Measurements from ENCODE around the gene NFATC4.

The NFATC4 gene

GRCh38 chr14:24367514-24368211 is at the start of gene NFATC4:
NFATC4 (plus strand) TSS chr14:24368184; CDS start chr14:24368341, 157 bp downstream.
- TF ChIP-seq, protein P1, sequence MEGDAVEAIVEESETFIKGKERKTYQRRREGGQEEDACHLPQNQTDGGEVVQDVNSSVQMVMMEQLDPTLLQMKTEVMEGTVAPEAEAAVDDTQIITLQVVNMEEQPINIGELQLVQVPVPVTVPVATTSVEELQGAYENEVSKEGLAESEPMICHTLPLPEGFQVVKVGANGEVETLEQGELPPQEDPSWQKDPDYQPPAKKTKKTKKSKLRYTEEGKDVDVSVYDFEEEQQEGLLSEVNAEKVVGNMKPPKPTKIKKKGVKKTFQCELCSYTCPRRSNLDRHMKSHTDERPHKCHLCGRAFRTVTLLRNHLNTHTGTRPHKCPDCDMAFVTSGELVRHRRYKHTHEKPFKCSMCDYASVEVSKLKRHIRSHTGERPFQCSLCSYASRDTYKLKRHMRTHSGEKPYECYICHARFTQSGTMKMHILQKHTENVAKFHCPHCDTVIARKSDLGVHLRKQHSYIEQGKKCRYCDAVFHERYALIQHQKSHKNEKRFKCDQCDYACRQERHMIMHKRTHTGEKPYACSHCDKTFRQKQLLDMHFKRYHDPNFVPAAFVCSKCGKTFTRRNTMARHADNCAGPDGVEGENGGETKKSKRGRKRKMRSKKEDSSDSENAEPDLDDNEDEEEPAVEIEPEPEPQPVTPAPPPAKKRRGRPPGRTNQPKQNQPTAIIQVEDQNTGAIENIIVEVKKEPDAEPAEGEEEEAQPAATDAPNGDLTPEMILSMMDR (IDR thresholded peaks at IDR 0.05; ENCODE audit: insufficient read depth, low read depth, low read length, missing control alignments) = no peak
- H3K4me3 ChIP-seq (ENCODE audit: low read length) = peak within 1 kb of the TSS; percentile 78
- peak; percentile 89 for DNase-seq (ENCODE audit: low read depth)

DNA sequence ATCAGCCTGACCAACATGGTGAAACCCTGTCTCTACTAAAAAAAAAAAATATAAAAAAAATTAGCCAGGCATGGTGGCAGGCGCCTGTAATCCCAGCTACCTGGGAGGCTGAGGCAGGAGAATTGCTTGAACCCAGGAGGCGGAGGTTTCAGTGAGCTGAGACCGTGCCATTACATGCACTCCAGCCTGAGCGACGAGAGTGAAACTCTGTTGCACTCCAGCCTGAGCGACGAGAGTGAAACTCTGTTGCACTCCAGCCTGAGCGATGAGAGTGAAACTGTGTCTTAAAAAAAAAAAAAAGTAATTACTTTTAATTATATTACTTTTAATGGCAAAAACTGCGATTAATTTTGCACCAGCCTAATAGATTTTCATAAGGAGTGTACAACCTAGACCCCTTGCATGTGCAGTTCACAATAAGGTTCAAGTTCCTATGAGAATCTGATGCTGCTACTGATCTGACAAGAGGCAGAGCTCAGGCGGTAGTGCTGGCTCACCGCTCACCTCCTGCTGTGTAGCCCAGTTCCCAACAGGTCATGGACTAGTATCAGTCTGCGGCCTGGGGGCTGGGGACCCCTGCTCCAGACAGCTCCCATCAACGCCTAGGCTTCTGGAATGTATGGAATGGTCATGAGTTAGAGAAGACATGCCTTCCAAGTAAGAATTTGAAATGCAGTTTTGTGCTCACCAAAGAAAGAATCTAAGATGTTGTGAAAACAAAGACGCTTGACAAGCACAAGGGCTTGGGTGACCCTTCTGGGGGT is 46.6 kb upstream of the NFATC4 start:
- TF ChIP-seq, protein P1 (IDR thresholded peaks at IDR 0.05; ENCODE audit: insufficient read depth, low read depth, low read length, missing control alignments) = no peak
- DNase-seq (ENCODE audit: low read depth) = no peak
- H3K4me3 ChIP-seq (ENCODE audit: low read length) = no peak overlapping the region

- TF ChIP-seq, protein P1 (IDR thresholded peaks at IDR 0.05; ENCODE audit: insufficient read depth, low read depth, low read length, missing control alignments) = no peak
- DNase-seq (ENCODE audit: low read depth) = no peak
- H3K4me3 ChIP-seq (ENCODE audit: low read length) = no peak overlapping the region
These were observed 45.3 kb upstream of the NFATC4 start for GRCh38 chr14:24322672-24323071.

DNA sequence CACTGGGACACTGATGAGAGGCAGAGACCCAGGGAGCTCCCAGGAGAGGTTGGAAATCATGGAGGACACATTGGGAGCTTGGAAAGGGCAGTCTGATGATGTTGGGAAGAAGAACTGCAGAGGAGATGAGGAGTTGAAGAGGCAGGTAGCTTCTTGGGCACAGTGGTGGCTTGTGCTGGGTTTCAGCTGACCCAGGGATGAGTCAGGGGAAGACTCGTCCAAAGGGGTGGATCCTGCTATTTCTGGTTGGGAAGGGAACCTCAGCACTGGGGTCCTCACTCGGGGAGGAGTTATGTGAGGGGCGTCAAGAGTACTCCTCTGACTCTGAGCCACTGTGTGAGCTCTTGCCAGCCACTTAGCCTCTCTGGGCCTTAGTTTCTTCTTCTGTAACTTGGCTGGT is 44.6 kb upstream of the NFATC4 start:
- no peak for DNase-seq (ENCODE audit: low read depth)
- H3K4me3 ChIP-seq (ENCODE audit: low read length) = no peak overlapping the region
- TF ChIP-seq, protein P1 (IDR thresholded peaks at IDR 0.05; ENCODE audit: insufficient read depth, low read depth, low read length, missing control alignments) = no peak

DNA sequence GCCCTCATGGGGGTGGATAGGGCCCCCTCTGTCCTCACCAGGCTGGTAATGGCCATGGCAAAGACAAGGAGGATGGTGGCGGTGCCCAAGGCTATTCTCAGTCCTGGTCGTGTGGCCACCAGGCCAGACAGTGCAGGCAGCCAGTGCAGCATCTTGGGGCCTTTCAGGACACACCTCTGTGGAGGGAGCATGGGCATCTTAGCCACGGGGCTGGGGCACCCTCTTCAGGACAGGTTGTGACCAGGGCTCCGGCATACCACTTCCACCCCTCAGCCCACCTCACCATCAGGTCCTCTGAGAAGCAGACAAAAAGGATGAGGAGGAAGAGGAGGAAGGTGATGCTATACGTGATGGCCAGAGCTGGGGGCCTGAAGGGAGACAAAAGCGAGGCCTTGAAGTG is 44.0 kb upstream of the NFATC4 start:
- DNase-seq (ENCODE audit: low read depth) = no peak
- H3K4me3 ChIP-seq (ENCODE audit: low read length) = no peak overlapping the region
- TF ChIP-seq, protein P1 (IDR thresholded peaks at IDR 0.05; ENCODE audit: insufficient read depth, low read depth, low read length, missing control alignments) = no peak

GRCh38 chr14:24325041-24325530 is 42.9 kb upstream of the NFATC4 start:
- no peak overlapping the region for H3K4me3 ChIP-seq (ENCODE audit: low read length)
- DNase-seq (ENCODE audit: low read depth) = no peak
- TF ChIP-seq, protein P1 (IDR thresholded peaks at IDR 0.05; ENCODE audit: insufficient read depth, low read depth, low read length, missing control alignments) = no peak
